ENCODE measurements around the gene IMMP2L. TPM values are rescaled to one million over a fixed set of nuclear protein-coding genes. Genes with fewer than 3 reads are reported as not detected.
A peak's percentile ranks its signal among the peaks of the same experiment; 100 is the strongest.

IMMP2L gene
- total RNA-seq, 1 donor from 2014 or later: 29.7 TPM

- peak overlapping the region; percentile 68 for H3K27ac Mint-ChIP-seq
- TF ChIP-seq CTCF (IDR thresholded peaks at IDR 0.05; ENCODE audit: unreplicated experiment): no peak
- no peak for DNase-seq (ENCODE audit: low spot score, unreplicated experiment)
- no peaks in the 10 kb centered on the region for H3K27me3 Mint-ChIP-seq
- H3K36me3 Mint-ChIP-seq (ENCODE audit: insufficient read depth): no peaks in the 10 kb centered on the region
- no peak overlapping the region for H3K4me3 Mint-ChIP-seq (ENCODE audit: low read depth)
- H3K9me3 Mint-ChIP-seq (ENCODE audit: low read depth): no peaks in the 10 kb centered on the region
- peaks cover 12% of the 10 kb centered on the region for H3K4me1 Mint-ChIP-seq (ENCODE audit: low read depth)
Observed at GRCh38 chr7:111393011-111393754, 169.1 kb downstream of the IMMP2L start.

- Mint-ChIP-seq H3K27ac (no peak overlapping the region), H3K4me3 (ENCODE audit: low read depth) (no peak overlapping the region), H3K9me3 (ENCODE audit: low read depth) (no peaks in the 10 kb centered on the region), H3K27me3 (no peaks in the 10 kb centered on the region), H3K36me3 (ENCODE audit: insufficient read depth) (no peaks in the 10 kb centered on the region), H3K4me1 (ENCODE audit: low read depth) (peaks cover 12% of the 10 kb centered on the region)
- DNase-seq (ENCODE audit: low spot score, unreplicated experiment): no peak
- no peak for TF ChIP-seq CTCF (IDR thresholded peaks at IDR 0.05; ENCODE audit: unreplicated experiment)
Observed at GRCh38 chr7:111392294-111392693, 170.0 kb downstream of the IMMP2L start.

GRCh38 chr7:111390000-111390399, 172.3 kb downstream of the IMMP2L start:
- Mint-ChIP-seq H3K36me3 (ENCODE audit: insufficient read depth) (no peaks in the 10 kb centered on the region), H3K9me3 (ENCODE audit: low read depth) (peaks cover 3% of the 10 kb centered on the region), H3K4me1 (ENCODE audit: low read depth) (peaks cover 12% of the 10 kb centered on the region), H3K27ac (no peak overlapping the region), H3K4me3 (ENCODE audit: low read depth) (no peak overlapping the region), H3K27me3 (no peaks in the 10 kb centered on the region)
- TF ChIP-seq CTCF (IDR thresholded peaks at IDR 0.05; ENCODE audit: unreplicated experiment): no peak
- no peak for DNase-seq (ENCODE audit: low spot score, unreplicated experiment)

GRCh38 chr7:111388912-111389311, 173.4 kb downstream of the IMMP2L start:
- no peak overlapping the region for H3K4me3 Mint-ChIP-seq (ENCODE audit: low read depth)
- TF ChIP-seq CTCF (IDR thresholded peaks at IDR 0.05; ENCODE audit: unreplicated experiment): no peak
- H3K4me1 Mint-ChIP-seq (ENCODE audit: low read depth): peaks cover 12% of the 10 kb centered on the region
- H3K27me3 Mint-ChIP-seq: no peaks in the 10 kb centered on the region
- no peak overlapping the region for H3K27ac Mint-ChIP-seq
- DNase-seq (ENCODE audit: low spot score, unreplicated experiment): no peak
- no peaks in the 10 kb centered on the region for H3K36me3 Mint-ChIP-seq (ENCODE audit: insufficient read depth)
- peaks cover 3% of the 10 kb centered on the region for H3K9me3 Mint-ChIP-seq (ENCODE audit: low read depth)

GRCh38 chr7:111388016-111388415, 174.3 kb downstream of the IMMP2L start:
- H3K9me3 Mint-ChIP-seq (ENCODE audit: low read depth): peaks cover 3% of the 10 kb centered on the region
- no peaks in the 10 kb centered on the region for H3K27me3 Mint-ChIP-seq
- H3K36me3 Mint-ChIP-seq (ENCODE audit: insufficient read depth): no peaks in the 10 kb centered on the region
- DNase-seq (ENCODE audit: low spot score, unreplicated experiment): no peak
- peaks cover 6% of the 10 kb centered on the region for H3K4me1 Mint-ChIP-seq (ENCODE audit: low read depth)
- no peak overlapping the region for H3K4me3 Mint-ChIP-seq (ENCODE audit: low read depth)
- H3K27ac Mint-ChIP-seq: no peak overlapping the region
- TF ChIP-seq CTCF (IDR thresholded peaks at IDR 0.05; ENCODE audit: unreplicated experiment): no peak

Data from progenitor cell of endocrine pancreas (in vitro differentiated cells).